Raji (cell line): ENCODE measurements around the gene LCN10.

Source experiments
- POLR2A ChIP-seq: IDR thresholded peaks from 2 replicates; pipeline ENCODE4 v1.6.1; 2011; ENCODE audit warnings: low read depth, low read length, control low read depth; ENCODE audit not compliant: insufficient read depth

Gene LCN10

GRCh38 chr9:136692185-136693134 lies 50.3 kb downstream of the LCN10 start:
- TF ChIP-seq POLR2A, result no peak

- TF ChIP-seq POLR2A, result no peak
Measured at GRCh38 chr9:136691316-136692184, 51.2 kb downstream of the LCN10 start.

- no peak for TF ChIP-seq POLR2A
Measured at GRCh38 chr9:136690806-136691261, 51.9 kb downstream of the LCN10 start.

GRCh38 chr9:136690104-136690805 lies 52.5 kb downstream of the LCN10 start:
- no peak for TF ChIP-seq POLR2A

- TF ChIP-seq POLR2A, result no peak
Measured at GRCh38 chr9:136689108-136689460, 53.7 kb downstream of the LCN10 start.

GRCh38 chr9:136688274-136689107 lies 54.2 kb downstream of the LCN10 start:
- no peak for TF ChIP-seq POLR2A
